GF-D8 (cell line): ENCODE data around the gene TSPEAR.

Experiments
- DNase-seq: peaks from one replicate; lab custom pipeline; 2025; lab: John Stamatoyannopoulos, UW

Gene TSPEAR

DNA sequence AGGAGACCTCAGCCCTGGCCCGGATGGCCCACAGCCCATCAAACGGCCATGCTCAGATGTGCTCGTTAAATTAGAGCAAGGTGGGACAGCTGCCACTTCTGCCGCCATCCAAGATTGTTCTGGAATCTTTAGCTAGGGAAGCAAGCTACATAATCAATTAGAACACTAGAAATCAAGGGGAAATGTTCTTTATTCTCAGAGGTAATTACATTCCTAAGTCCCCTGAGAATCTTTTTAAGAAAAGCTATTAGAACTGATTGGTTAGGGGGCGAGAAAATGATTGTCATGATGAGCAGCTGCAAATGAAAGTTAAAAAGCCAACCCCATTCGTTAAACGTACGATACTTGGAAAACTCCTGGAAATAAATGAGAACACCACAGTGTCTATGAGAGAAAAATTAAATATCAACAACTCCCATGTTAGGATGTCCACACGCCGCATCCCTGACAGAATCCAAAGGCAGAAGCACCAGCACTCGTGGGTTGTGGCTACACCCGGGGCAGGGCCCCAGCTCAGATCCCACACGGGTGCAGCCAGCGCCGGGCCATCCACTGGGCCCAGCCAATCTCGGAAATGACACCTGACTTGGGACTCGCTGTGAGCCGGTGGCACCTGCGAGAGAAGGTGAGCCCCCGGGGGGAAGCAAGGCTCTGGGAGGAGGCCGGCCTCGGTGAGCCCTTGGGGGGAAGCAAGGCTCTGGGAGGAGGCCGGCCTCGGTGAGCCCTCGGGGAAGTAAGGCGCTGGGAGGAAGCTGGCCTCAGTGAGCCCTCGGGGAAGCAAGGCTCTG lies 209.0 kb downstream of the TSPEAR start:
- no peak for DNase-seq

- no peak for DNase-seq
These were observed 211.3 kb downstream of the TSPEAR start for GRCh38 chr21:44500111-44500510.

- no peak for DNase-seq
These were observed 211.7 kb downstream of the TSPEAR start for GRCh38 chr21:44499631-44500030.

DNA sequence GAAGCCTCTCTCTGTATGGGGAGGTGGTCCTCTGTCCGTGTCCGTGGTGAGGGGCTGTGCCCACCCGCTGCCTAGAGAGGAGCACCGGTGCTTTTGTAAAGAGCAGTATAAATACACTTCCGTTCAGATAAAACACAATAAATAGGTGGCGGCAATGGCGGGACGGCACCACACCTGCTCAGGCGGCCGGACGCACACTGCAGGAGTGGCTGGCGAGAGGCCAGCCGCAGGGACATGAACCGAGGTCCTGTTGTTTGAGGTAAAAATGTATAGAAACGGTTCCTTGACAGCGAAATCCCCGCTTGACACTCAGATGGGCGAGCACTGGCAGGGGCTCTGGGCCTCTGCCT lies 212.2 kb downstream of the TSPEAR start:
- no peak for DNase-seq

GRCh38 chr21:44498280-44499210 lies 212.8 kb downstream of the TSPEAR start:
- no peak for DNase-seq

DNA sequence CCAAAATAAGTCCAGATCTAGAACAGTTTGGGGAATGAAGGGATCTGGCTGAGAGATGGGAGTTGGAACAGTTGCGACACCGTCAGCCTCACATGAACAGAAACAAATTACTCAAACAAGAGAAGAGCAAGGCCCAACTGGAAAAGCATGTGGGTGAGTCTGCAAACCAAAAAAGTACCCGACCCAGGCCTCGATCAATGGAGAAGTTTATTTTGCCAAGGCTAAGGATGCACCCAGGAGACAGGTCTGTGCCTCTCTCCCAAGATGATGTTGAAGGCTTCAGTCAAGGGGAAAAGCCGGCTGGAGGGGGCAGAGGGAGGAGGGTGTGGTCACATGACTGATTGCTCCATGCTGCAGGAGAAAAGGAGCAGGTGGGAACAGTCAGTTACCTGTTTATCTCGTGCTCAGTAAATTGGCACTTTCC lies 213.7 kb downstream of the TSPEAR start:
- DNase-seq = no peak

GRCh38 chr21:44496564-44497550 lies 214.5 kb downstream of the TSPEAR start:
- DNase-seq = no peak

- DNase-seq = no peak
These were observed 215.5 kb downstream of the TSPEAR start for GRCh38 chr21:44495611-44496563.

DNA sequence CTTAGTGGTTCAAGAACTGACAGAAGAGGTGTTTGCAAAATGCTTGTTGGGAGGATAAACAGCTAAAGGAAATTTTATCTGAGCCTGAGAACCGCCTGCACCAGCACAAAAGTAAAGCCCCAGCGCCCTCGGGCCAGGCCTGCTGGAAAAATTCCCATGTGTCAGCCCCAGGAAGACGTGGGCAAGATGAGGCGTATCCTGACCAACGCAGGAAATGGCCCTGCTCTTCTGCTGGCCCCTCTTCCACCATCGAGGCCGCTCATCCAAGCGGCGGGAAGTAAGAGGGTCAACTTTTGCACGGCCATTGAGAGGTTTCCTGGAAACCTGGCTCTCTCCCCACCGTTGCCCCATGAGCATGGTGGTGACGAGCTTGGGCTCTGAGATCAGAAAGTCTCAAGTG lies 216.4 kb downstream of the TSPEAR start:
- DNase-seq = no peak

GRCh38 chr21:44494418-44494817 lies 217.0 kb downstream of the TSPEAR start:
- no peak for DNase-seq

- no peak for DNase-seq
These were observed 218.6 kb downstream of the TSPEAR start for GRCh38 chr21:44492567-44493385.

GRCh38 chr21:44490816-44491215 lies 220.6 kb downstream of the TSPEAR start:
- DNase-seq = no peak

- no peak for DNase-seq
These were observed 221.0 kb downstream of the TSPEAR start for GRCh38 chr21:44490405-44490804.

GRCh38 chr21:44489962-44490361 lies 221.4 kb downstream of the TSPEAR start:
- no peak for DNase-seq

GRCh38 chr21:44487831-44488230 lies 223.5 kb downstream of the TSPEAR start:
- DNase-seq = no peak

DNA sequence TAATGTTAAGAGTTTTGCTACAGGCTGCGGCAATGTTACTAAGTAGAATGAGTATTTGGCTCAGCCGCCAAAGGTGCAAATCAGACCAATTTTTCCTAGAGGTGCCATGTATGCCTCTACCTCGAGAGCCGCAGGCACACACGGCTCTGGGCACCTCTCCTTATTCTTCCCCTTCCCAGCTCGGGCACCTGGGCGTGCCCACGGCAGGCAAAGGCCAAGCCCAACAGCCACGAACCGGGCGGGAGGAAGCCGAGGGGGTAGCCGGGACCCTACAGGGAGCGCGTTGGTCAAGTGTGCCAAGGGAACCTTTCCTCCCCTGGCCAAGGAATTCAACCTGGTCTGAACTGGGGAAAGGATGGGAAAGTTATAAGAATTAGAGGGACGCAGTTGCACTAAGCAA lies 225.1 kb downstream of the TSPEAR start:
- no peak for DNase-seq

- no peak for DNase-seq
These were observed 225.6 kb downstream of the TSPEAR start for GRCh38 chr21:44485796-44486195.

GRCh38 chr21:44485254-44485793 lies 226.0 kb downstream of the TSPEAR start:
- no peak for DNase-seq

- DNase-seq = no peak
These were observed 226.7 kb downstream of the TSPEAR start for GRCh38 chr21:44484498-44485253.
